Mesenchymal stem cell (in vitro differentiated cells and primary cell): Measurements from ENCODE around the gene ARAP2.

ENCODE experiments used
- DNase-seq: peaks from one replicate; pipeline ENCODE4 v3.0.0-alpha.2; 2013
- H2AFZ ChIP-seq: one replicate; pipeline ENCODE4 v1.6.1; 2013; ENCODE audit warnings: low read depth, mild to moderate bottlenecking, control low read depth, inconsistent platforms, low read length, moderate library complexity
- H2AK5ac ChIP-seq: 2 replicates; pipeline ENCODE4 v1.6.1; 2013; ENCODE audit warnings: low read length, moderate library complexity, mild to moderate bottlenecking, inconsistent platforms; ENCODE audit not compliant: severe bottlenecking
- H2BK120ac ChIP-seq: one replicate; pipeline ENCODE4 v1.6.1; 2013; ENCODE audit warnings: low read depth, mild to moderate bottlenecking, inconsistent platforms, low read length, moderate library complexity
- H2BK12ac ChIP-seq, 2 experiments: one replicate each; pipeline ENCODE4 v1.6.1; 2013; ENCODE audit warnings: inconsistent platforms in 2 of 2, low read length in 2 of 2, mild to moderate bottlenecking in 2 of 2, moderate library complexity in 2 of 2, control low read depth in 1 of 2
- H2BK15ac ChIP-seq: one replicate; pipeline ENCODE4 v1.6.1; 2013; ENCODE audit warnings: mild to moderate bottlenecking, low read depth, inconsistent platforms; ENCODE audit not compliant: poor library complexity, severe bottlenecking
- H2BK5ac ChIP-seq: 2 replicates; pipeline ENCODE4 v1.6.1; 2013; ENCODE audit warnings: low read depth, mild to moderate bottlenecking, low read length, control low read depth, inconsistent platforms; ENCODE audit not compliant: poor library complexity, severe bottlenecking
- H3K14ac ChIP-seq, 2 experiments: one replicate each; pipeline ENCODE4 v1.6.1; 2013; ENCODE audit warnings: inconsistent platforms in 2 of 2, low read length in 2 of 2, control low read depth in 1 of 2, mild to moderate bottlenecking in 1 of 2, moderate library complexity in 1 of 2
- H3K18ac ChIP-seq, 2 experiments: one replicate each; pipeline ENCODE4 v1.6.1; 2013; ENCODE audit warnings: inconsistent platforms in 2 of 2, low read length in 2 of 2, control low read depth in 1 of 2, low read depth in 1 of 2, mild to moderate bottlenecking in 1 of 2
- H3K23ac ChIP-seq, 2 experiments: one replicate each; pipeline ENCODE4 v1.6.1; 2013; ENCODE audit warnings: inconsistent platforms in 2 of 2, low read length in 2 of 2, mild to moderate bottlenecking in 2 of 2, moderate library complexity in 2 of 2, control low read depth in 1 of 2
- H3K27ac ChIP-seq: 2 replicates; pipeline ENCODE4 v1.5.1; 2013; ENCODE audit warnings: mild to moderate bottlenecking, moderate library complexity, low read length, control low read depth, inconsistent platforms; ENCODE audit not compliant: poor library complexity, severe bottlenecking
- H3K27me3 ChIP-seq, 2 experiments: 2 replicates each; pipeline versions ENCODE4 v1.6.1 to v1.7.0; 2013; ENCODE audit warnings: low read length in 2 of 2, mild to moderate bottlenecking in 2 of 2, moderate library complexity in 2 of 2, control low read depth in 1 of 2, inconsistent platforms in 1 of 2; ENCODE audit not compliant: control insufficient read depth in 1 of 2, insufficient read depth in 1 of 2
- H3K36me3 ChIP-seq, 2 experiments: 2 replicates each; pipeline versions ENCODE4 v1.6.1 to v1.7.0; 2013; ENCODE audit warnings: low read length in 2 of 2, control low read depth in 1 of 2, inconsistent platforms in 1 of 2, low read depth in 1 of 2, mild to moderate bottlenecking in 1 of 2; ENCODE audit not compliant: insufficient read depth in 2 of 2, control insufficient read depth in 1 of 2
- H3K4ac ChIP-seq, 2 experiments: one replicate each; pipeline ENCODE4 v1.6.1; 2013; ENCODE audit warnings: inconsistent platforms in 2 of 2, low read length in 2 of 2, mild to moderate bottlenecking in 2 of 2, moderate library complexity in 2 of 2, control low read depth in 1 of 2, low read depth in 1 of 2
- H3K4me1 ChIP-seq: 2 replicates; pipeline ENCODE4 v1.6.1; 2013; ENCODE audit warnings: low read depth, low read length, control low read depth; ENCODE audit not compliant: control insufficient read depth, insufficient read depth
- H3K4me2 ChIP-seq: 2 replicates; pipeline ENCODE4 v1.6.1; 2013; ENCODE audit warnings: low read length, mild to moderate bottlenecking, inconsistent platforms; ENCODE audit not compliant: poor library complexity, severe bottlenecking
- H3K4me3 ChIP-seq, 2 experiments: 2 replicates each; pipeline versions ENCODE4 v1.5.1 to v1.7.0; 2013; ENCODE audit warnings: low read length in 2 of 2, mild to moderate bottlenecking in 2 of 2, control low read depth in 1 of 2, low read depth in 1 of 2; ENCODE audit not compliant: insufficient read depth in 1 of 2
- H3K79me1 ChIP-seq: replicated peaks from 2 replicates; pipeline ENCODE4 v1.6.1; 2013; ENCODE audit warnings: mild to moderate bottlenecking, control low read depth, low read length, inconsistent platforms; ENCODE audit not compliant: poor library complexity, severe bottlenecking
- H3K9ac ChIP-seq: 2 replicates; pipeline ENCODE4 v1.7.0; 2013; ENCODE audit warnings: mild to moderate bottlenecking, low read length, moderate library complexity
- H3K9me3 ChIP-seq: 2 replicates; pipeline ENCODE4 v1.7.0; 2013; ENCODE audit warnings: mild to moderate bottlenecking, low read length; ENCODE audit not compliant: control insufficient read depth
- H4K8ac ChIP-seq: one replicate; pipeline ENCODE4 v1.6.1; 2013; ENCODE audit warnings: inconsistent platforms, mild to moderate bottlenecking, low read length, moderate library complexity
- H4K91ac ChIP-seq: one replicate; pipeline ENCODE4 v1.6.1; 2013; ENCODE audit warnings: mild to moderate bottlenecking, low read length, inconsistent platforms
- WGBS: methylation state at CpG from one replicate; pipeline ENCODE4 v1.1.7; 2013; ENCODE audit warnings: mixed read lengths; 5-methylcytosine and 5-hydroxymethylcytosine counted together

The ARAP2 gene

GRCh38 chr4:36172656-36173055 lies 71.7 kb downstream of the ARAP2 start:
- Histone ChIP-seq H2BK5ac (no peak overlapping the region), H3K4me2 (no peak overlapping the region), H3K9ac (no peak overlapping the region), H2BK15ac (no peak overlapping the region), H2AFZ (no peak overlapping the region), H4K8ac (no peak overlapping the region), H2BK12ac (no peak overlapping the region), H3K14ac (no peak overlapping the region), H3K36me3 (no peaks in the 10 kb centered on the region), H3K79me1 (peaks cover 6% of the 10 kb centered on the region), H3K4ac (no peak overlapping the region), H2AK5ac (no peak overlapping the region), H3K9me3 (no peaks in the 10 kb centered on the region), H3K23ac (no peak overlapping the region), H3K4me3 (no peak overlapping the region), H3K27me3 (no peaks in the 10 kb centered on the region), H3K18ac (no peak overlapping the region), H3K27ac (no peak overlapping the region), H3K4me1 (no peaks in the 10 kb centered on the region), H2BK120ac (no peak overlapping the region), H4K91ac (no peak overlapping the region)
- 94% methylated on average over 1 of the region's 2 CpGs for WGBS
- no peak for DNase-seq

- Histone ChIP-seq H3K23ac (no peak overlapping the region), H3K4ac (no peak overlapping the region), H3K4me2 (no peak overlapping the region), H2BK5ac (no peak overlapping the region), H3K27ac (peak overlapping the region; percentile 68), H3K18ac (no peak overlapping the region), H3K14ac (no peak overlapping the region), H3K27me3 (no peaks in the 10 kb centered on the region), H3K36me3 (peaks cover 0 to 5% of the 10 kb centered on the region in 2 experiments), H2BK12ac (no peak overlapping the region), H3K9ac (no peak overlapping the region), H2AFZ (no peak overlapping the region), H3K4me3 (no peak overlapping the region), H4K91ac (no peak overlapping the region), H3K4me1 (no peaks in the 10 kb centered on the region), H3K79me1 (peaks cover 9% of the 10 kb centered on the region), H2AK5ac (no peak overlapping the region), H3K9me3 (no peaks in the 10 kb centered on the region), H2BK15ac (no peak overlapping the region), H2BK120ac (no peak overlapping the region), H4K8ac (no peak overlapping the region)
- DNase-seq: no peak
- WGBS: 100% methylated on average over 1 of the region's 6 CpGs
Measured at GRCh38 chr4:36168127-36168878, 76.0 kb downstream of the ARAP2 start.

- Histone ChIP-seq H4K91ac (no peak overlapping the region), H4K8ac (no peak overlapping the region), H2BK15ac (no peak overlapping the region), H2AK5ac (no peak overlapping the region), H3K79me1 (peaks cover 4% of the 10 kb centered on the region), H3K27me3 (no peaks in the 10 kb centered on the region), H3K23ac (no peak overlapping the region), H3K4me3 (no peak overlapping the region), H2BK120ac (no peak overlapping the region), H3K9me3 (no peaks in the 10 kb centered on the region), H2BK12ac (no peak overlapping the region), H3K36me3 (peaks cover 0 to 5% of the 10 kb centered on the region in 2 experiments), H3K4me2 (no peak overlapping the region), H3K18ac (no peak overlapping the region), H2BK5ac (no peak overlapping the region), H3K27ac (no peak overlapping the region), H3K14ac (no peak overlapping the region), H3K4ac (no peak overlapping the region), H2AFZ (no peak overlapping the region), H3K9ac (no peak overlapping the region), H3K4me1 (no peaks in the 10 kb centered on the region)
- DNase-seq: no peak
- WGBS: no CpG with 5 or more reads among the region's 2 CpGs
Measured at GRCh38 chr4:36165631-36166005, 78.7 kb downstream of the ARAP2 start.

- peak overlapping the region in 1 of 2 experiments; percentile 43 for H3K18ac ChIP-seq
- no peak overlapping the region for H2AFZ ChIP-seq
- H3K9ac ChIP-seq: no peak overlapping the region
- H3K4me1 ChIP-seq: no peaks in the 10 kb centered on the region
- H3K79me1 ChIP-seq: peaks cover 3% of the 10 kb centered on the region
- no peak overlapping the region for H3K23ac ChIP-seq
- H3K9me3 ChIP-seq: no peaks in the 10 kb centered on the region
- H4K91ac ChIP-seq: no peak overlapping the region
- H3K27me3 ChIP-seq: no peaks in the 10 kb centered on the region
- no peak overlapping the region for H3K4ac ChIP-seq
- no peak overlapping the region for H4K8ac ChIP-seq
- H2BK120ac ChIP-seq: no peak overlapping the region
- H2AK5ac ChIP-seq: no peak overlapping the region
- DNase-seq: peak; percentile 7
- H2BK15ac ChIP-seq: no peak overlapping the region
- H3K27ac ChIP-seq: peak overlapping the region; percentile 61
- no peak overlapping the region for H2BK12ac ChIP-seq
- WGBS: 91% methylated on average over 4 of the region's 4 CpGs
- no peak overlapping the region for H3K4me3 ChIP-seq
- peaks cover 0 to 5% of the 10 kb centered on the region in 2 experiments for H3K36me3 ChIP-seq
- H3K14ac ChIP-seq: no peak overlapping the region
- no peak overlapping the region for H3K4me2 ChIP-seq
- H2BK5ac ChIP-seq: no peak overlapping the region
Measured at GRCh38 chr4:36164900-36165630, 79.2 kb downstream of the ARAP2 start.
